ENCODE data around the gene AHCY. TPM values are rescaled to one million over a fixed set of nuclear protein-coding genes. Genes with fewer than 3 reads are reported as not detected.
"Not testable (repeated sequence)": the region's sequence is repeated elsewhere in the genome, so short reads cannot be mapped to it uniquely, and the experiment has no call there.

AHCY gene
- 111 and 163 TPM in 2 replicates for total RNA-seq

DNA sequence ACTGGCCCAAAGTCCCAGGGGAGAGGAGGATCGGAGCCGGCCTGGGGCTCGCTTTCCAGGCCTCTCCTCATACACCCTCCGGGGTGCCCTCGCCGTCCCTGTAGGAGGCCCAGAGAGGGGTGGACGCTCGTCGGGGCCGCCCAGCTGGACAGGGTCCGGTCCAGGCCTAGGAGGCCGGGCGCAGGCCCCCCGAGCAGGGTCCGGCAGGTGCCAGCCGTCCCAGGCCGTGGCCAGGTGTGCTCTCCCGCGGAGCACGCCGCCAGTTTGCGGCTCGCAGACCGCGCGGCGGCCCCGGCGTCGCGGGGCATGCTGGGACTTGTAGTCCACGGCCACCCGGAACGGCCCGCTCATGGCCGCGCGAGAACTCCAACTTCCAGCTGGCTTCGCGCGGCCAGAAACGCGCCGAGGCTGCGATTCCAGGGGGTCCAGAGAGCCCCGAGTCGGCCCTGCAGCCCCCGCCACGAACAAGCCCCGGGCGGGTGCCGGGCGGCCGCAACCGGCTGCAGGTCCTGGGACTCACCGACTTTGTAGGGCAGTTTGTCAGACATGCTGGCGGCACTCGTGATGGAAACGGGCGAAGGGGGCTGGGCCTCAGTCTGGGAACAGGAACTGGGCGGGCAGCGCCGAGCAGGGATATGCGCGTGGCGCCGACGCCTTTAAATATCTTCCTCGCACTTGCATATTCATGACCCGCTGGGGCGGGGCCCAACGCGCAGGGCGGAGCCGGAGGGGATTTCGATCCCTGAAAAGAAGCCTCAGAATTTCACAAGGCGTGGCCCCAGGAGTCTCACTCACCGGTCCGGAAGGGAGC lies at the start of gene AHCY:
Gene AHCY, minus strand, starts transcription at position 633 of the 811 bp plus-strand sequence. Its CDS starts 85 bp downstream, at position 548.
- DNase-seq (ENCODE audit: low read depth): peak; percentile 93

GRCh38 chr20:34350095-34350494 lies 46.9 kb upstream of the AHCY start:
- no peak for DNase-seq (ENCODE audit: low read depth)

- no peak for DNase-seq (ENCODE audit: low read depth)
These were observed 44.4 kb upstream of the AHCY start for GRCh38 chr20:34347571-34347970.

DNA sequence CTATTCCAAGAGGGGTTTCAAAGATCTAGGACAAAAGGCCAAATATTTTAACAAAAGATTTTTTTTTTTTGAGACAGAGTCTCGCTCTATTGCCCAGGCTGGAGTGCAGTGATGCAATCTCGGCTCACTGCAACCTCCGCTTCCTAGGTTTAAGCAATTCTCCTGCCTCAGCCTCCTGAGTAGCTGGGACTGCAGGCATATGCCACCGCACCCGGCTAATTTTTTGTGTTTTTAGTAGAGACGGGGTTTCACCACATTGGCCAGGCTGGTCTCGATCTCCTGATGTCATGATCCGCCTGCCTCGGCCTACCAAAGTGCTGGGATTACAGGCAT lies 43.3 kb upstream of the AHCY start:
- not testable (repeated sequence) for DNase-seq (ENCODE audit: low read depth)

DNA sequence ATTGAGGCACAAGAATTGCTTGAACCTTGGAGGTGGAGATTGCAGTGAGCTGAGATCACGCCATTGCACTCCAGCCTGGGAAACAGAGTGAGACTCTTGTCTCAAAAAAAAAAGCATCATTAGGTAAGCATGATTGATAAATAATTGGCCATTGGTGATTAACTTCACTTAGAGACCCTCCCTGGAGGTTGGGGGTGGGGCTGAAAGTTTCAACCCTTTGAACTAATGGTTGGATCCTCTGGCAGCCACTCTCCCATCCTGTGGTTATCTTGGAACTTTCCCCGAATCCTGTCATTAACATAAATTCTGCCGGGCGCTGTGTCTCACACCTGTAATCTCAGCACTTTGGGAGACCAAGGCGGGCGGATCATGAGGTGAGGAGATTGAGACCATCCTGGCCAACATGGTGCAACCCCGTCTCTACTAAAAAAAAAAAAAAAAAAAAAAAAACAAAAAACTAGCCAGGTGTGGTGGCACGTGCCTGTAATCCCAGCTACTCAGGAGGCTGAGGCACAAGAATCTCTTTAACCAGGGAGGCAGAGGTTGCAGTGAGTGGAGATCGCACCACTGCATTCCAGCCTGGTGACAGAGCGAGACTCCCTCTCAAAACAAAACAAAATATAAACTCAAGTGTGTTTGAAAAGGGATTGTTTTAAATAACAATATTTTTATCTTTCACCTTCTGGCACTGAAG lies 42.8 kb upstream of the AHCY start:
- DNase-seq (ENCODE audit: low read depth): peak; percentile 27

DNA sequence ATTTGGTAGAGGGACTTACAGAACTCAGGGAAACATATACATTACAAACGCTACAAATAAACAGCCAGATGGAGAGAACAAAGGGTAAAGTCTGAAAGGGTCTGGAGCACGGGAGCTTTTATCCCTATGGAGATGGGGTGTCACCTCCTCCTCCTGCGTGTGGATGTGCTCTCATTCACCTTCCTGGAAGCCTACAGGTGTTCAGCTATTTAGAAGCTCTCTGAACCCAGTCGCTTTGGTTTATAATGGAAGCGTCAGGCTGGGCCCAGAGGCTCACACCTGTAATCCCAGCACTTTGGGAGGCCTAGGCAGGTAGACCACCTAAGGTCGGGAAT lies 42.2 kb upstream of the AHCY start:
- DNase-seq (ENCODE audit: low read depth): no peak

DNA sequence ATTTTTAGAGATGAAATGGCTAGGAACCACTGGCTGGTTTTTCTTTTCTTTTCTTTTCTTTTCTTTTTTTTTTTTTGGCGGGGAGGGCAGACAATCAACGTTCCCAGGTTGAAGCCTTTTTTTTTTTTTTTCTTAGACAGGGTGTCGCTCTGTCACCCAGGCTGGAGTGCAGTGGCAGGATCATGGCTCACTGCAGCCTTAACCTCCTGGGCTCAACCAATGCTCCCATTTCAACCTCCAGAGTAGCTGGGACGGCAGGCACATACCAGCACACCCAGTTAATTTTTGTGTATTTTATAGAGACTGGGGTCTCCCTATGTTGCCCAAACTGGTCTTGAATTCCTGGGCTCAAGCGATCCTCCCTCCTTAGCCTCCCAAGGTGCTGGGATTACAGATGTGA lies 41.1 kb upstream of the AHCY start:
- no peak for DNase-seq (ENCODE audit: low read depth)

- no peak for DNase-seq (ENCODE audit: low read depth)
These were observed 40.5 kb upstream of the AHCY start for GRCh38 chr20:34343458-34344211.

DNA sequence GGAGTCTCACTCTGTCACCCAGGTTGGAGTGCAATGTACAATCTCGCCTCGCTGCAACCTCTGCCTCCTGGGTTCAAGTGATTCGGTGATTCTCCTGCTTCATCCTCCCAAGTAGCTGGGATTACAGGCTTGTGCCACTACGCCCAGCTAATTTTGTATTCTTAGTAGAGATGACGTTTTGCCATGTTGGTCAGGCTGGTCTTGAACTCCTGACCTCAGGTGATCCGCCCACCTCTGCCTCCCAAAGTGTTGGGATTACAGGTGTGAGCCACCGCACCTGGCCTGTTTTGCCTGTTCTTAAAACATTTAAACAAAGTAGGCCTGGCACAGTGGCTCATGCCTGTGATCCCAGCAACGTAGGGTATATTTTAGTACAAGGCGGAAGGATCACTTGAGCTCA lies 38.0 kb upstream of the AHCY start:
- not testable (repeated sequence) for DNase-seq (ENCODE audit: low read depth)

GRCh38 chr20:34340726-34341125 lies 37.6 kb upstream of the AHCY start:
- DNase-seq (ENCODE audit: low read depth): not testable (repeated sequence)

- no peak for DNase-seq (ENCODE audit: low read depth)
These were observed 35.0 kb upstream of the AHCY start for GRCh38 chr20:34337982-34338726.

DNA sequence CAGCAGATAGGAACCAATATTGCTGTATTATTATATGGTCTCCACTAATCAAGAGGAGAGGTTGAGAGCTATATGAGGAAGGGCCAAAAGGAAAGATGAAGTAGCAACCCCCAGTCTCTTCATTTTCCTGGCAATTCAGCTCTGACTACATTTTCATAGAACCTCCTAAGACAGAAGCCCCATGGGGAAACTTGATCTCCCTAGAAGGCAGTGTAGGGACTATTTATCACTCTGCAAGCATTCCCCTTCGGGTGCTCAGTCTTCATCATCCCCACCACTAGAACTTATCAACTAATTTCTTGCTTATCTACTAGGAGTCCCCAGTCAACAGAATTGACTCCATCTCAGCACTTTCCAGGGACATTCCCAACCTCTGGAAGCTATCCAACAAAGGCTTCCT lies 34.4 kb upstream of the AHCY start:
- no peak for DNase-seq (ENCODE audit: low read depth)

DNA sequence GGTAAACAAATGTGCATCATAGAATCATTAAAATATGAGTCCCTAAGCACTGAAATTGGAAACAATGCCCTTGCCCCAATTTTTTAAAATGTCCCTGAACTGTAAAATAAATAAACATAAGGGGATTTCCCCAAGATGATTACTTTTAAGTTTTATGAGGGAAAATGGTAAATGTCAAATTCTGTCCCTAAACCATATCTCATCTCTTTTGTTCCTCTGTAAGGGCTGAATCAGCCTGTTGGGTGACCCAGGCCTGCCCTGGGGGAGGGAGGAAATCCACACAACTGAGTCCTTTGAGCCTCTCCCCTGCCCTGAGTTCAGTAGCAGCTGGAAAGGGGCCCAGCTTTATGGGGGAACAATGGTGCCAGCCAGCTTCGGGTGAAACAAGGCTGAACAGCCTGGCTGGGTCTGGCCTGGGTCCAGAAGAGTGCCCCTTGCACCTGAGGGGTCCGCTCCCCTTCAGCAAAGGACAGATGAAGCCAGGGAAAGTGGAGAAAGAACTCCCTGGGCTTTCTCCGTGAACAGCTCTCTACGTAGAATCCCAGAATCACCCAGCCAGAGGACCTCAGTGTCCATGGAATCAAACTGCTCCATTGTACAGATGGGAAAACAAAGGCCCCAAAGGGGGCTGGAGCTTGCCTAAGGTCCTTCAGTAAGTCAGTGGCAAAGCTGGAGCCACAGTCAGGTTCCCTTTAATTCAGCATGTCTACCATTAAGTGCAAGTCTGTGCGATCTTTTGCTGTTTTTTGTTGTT lies 31.7 kb upstream of the AHCY start:
- no peak for DNase-seq (ENCODE audit: low read depth)

DNA sequence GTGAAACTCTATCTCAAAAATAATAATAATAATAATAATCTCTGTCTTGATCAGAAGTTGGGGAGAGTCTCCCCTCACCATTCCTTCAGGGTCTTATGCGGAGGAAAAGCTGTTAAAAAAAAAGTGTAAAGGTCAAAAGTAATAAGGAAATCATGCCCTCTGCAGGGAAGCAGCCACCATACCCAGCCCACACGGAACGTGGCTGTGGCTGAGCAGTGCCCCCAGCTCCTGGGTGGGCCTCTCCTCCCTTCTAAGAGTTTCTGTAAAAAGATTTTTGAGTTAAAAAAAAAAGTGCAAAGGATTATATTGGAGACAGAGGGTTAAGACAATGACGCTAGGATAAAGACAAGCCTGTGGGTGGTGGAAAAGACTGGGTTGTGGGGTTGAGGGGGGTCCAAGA lies 30.6 kb upstream of the AHCY start:
- no peak for DNase-seq (ENCODE audit: low read depth)

DNA sequence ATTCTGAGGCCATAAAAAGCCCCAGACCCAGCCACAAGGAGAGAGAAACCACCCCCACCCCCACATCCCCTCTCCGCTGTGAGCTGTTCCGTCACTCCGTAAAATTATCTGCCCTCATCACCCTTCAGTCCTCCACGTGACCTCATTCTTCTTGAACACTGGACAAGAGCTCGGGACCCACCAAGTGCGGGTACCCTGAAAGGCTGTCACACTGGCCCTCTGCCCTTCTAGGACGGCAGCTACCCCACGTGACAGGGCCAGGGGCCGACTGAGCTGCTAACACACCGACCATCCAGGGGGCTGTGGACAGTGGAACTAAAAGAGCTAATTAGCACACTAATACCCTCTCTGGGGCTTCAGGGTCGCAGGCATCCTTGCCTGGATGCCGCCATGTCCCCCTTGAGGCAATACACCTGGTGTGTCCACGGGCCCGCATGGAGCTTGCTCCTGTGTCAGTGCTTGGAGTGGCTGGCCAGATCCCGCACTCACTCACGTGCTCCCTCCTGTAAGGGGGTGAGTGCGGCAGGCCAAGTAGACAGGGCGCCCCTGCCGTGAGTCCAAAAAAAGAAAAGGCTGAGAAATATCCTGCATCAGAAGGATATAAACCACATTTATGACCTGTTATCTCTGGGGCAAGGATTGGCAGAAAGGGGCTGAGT lies 29.2 kb upstream of the AHCY start:
- no peak for DNase-seq (ENCODE audit: low read depth)

DNA sequence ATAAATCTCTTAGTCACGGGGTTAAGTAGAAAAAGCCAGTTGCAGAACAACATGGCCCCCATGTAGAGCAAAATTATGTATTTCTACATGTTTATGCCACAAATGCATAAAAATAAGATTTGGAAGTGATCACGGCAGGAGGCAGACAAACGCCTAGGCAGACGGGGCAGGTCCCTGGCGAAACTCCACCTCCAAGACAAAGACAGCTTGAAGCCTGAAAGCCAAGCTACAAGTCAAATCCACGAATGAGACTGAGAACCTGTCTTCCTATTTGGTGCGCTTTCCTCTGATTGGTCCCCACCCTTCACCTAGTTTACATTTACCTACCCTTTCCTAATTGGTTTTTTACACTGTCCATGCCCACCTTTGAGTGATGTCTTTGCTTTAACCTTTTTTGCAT lies 28.7 kb upstream of the AHCY start:
- no peak for DNase-seq (ENCODE audit: low read depth)

DNA sequence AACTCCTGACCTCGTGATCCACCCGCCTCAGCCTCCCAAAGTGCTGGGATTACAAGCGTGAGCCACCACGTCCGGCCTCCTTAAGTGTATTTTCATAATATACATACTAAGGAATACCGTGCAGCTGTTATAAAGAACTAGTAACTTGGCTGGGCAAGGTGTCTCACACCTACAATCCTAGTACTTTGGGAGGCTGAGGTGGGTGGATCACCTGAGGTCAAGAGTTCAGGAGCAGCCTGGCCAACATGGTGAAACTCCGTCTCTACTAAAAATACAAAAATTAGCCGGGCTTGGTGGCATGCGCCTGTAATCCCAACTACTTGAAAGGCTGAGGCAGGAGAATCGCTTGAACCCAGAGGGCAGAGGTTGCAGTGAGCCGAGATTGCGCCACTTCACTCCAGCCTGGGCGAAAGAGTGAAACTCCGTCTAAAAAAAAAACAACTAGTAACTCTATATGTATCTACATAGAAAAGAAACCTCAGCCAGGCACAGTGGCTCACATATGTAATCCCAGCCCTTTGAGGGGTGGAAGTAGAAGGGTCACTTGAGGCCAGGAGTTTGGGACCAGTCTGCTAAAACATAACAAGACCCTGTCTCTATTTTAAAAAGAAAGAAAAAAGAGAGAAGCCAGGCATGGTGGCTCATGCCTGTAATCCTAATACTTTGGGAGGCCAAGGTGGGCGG lies 27.8 kb upstream of the AHCY start:
- not testable (repeated sequence) for DNase-seq (ENCODE audit: low read depth)

- DNase-seq (ENCODE audit: low read depth): no peak
These were observed 25.9 kb upstream of the AHCY start for GRCh38 chr20:34328928-34329677.

DNA sequence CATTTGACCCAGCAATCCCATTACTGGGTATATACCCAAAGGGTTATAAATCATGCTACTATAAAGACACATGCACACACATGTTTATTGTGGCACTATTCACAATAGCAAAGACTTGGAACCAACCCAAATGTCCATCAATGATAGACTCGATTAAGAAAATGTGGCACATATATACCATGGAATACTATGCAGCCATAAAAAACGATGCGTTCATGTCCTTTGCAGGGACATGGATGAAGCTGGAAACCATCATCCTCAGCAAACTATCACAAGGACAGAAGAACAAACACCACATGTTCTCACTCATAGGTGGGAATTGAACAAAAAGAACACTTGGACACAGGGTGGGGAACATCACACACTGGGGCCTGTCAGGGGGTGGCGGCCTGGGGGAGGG lies 25.1 kb upstream of the AHCY start:
- not testable (repeated sequence) for DNase-seq (ENCODE audit: low read depth)

Measured in renal cortical epithelial cell (primary cell).